GM21717 (cell line): ENCODE measurements around the gene KDM6B.
A peak's percentile ranks its signal among the peaks of the same experiment; 100 is the strongest.

Source experiments
- ATAC-seq: cut with Tn5 transposase; IDR thresholded peaks from one replicate; pipeline ENCODE4 v1.9.1; 2021; ENCODE audit warnings: mild to moderate bottlenecking, moderate library complexity; ENCODE audit not compliant: unreplicated experiment

Gene KDM6B

GRCh38 chr17:7822126-7822525 is 11.9 kb upstream of the KDM6B start:
- ATAC-seq, result no peak

DNA sequence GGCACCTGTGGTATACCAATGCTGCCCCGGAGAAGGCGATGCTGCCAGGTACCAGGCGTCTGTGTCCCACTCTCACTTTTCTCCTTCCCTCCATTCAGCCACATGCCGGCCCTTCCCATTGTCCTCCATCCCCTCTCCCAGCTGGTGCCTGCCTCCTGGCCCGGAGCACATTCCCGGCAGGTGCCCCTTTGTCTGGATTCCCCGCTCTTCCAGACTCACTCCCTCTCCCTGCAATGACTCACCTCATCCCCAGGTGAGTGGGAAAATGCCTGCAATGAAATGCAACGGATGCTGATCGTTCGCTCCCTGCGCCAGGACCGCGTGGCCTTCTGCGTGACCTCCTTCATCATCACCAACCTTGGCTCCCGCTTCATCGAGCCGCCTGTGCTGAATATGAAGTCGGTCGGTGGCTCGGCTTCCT is 10.4 kb upstream of the KDM6B start:
- no peak for ATAC-seq

- ATAC-seq, result no peak
These were observed 9.7 kb upstream of the KDM6B start for GRCh38 chr17:7824021-7824924.

GRCh38 chr17:7825206-7825990 is 8.6 kb upstream of the KDM6B start:
- no peak for ATAC-seq

GRCh38 chr17:7830616-7831015 is 3.4 kb upstream of the KDM6B start:
- ATAC-seq, result no peak

GRCh38 chr17:7831233-7831632 is 2.8 kb upstream of the KDM6B start:
- ATAC-seq, result no peak

DNA sequence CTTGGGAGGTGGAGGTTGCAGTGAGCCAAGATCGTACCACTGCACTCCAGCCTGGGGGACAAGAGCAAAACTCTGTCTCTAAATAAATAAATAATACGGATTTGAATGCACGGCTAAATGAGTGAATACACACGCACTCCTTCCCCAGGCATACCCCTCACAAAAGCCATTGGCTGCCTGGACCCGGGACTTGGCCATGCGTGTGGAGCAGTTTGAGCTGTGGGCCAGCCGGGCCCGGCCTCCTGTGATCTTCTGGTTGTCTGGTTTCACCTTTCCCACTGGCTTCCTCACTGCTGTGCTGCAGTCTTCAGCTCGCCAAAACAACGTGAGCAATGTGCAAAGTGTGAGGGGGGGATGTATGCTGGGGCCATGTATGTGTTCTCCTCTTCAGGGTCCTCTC is 1.6 kb upstream of the KDM6B start:
- no peak for ATAC-seq

DNA sequence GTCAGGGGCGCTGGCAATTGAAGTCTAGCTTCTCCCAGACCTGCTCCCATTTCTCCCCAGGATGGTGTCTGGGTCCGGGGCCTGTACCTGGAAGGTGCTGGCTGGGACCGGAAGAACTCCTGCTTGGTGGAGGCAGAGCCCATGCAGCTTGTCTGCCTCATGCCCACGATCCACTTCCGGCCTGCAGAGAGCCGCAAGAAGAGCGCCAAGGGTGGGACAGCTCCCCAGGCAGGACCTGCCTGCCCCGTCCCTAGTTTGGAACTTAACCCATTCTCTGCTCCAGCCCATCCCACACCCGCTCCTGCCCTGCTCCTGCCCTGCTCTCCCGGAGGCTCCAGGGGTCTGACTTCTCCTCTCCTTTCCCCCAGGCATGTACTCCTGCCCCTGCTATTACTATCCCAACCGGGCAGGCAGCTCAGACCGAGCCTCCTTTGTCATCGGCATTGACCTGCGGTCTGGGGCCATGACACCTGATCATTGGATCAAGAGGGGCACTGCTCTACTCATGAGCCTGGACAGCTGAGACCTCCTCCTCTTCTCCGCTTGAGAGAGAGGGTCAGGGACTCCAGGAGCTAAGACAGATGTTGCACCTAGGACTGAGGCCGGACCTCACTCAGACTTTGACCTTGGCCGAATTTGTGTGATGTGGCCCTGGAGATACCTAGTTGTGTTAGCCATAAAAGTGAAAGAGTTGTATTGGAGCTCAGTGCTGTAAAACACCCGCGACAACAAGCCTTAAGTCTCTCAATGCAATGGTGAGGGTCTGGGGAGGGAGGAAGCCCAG is 814 bp upstream of the KDM6B start:
- no peak for ATAC-seq

GRCh38 chr17:7834542-7834956 is 532 bp downstream of the KDM6B start:
- ATAC-seq, result peak; percentile 7

- ATAC-seq, result peak; percentile 25
These were observed 1.2 kb downstream of the KDM6B start for GRCh38 chr17:7834957-7835813.

DNA sequence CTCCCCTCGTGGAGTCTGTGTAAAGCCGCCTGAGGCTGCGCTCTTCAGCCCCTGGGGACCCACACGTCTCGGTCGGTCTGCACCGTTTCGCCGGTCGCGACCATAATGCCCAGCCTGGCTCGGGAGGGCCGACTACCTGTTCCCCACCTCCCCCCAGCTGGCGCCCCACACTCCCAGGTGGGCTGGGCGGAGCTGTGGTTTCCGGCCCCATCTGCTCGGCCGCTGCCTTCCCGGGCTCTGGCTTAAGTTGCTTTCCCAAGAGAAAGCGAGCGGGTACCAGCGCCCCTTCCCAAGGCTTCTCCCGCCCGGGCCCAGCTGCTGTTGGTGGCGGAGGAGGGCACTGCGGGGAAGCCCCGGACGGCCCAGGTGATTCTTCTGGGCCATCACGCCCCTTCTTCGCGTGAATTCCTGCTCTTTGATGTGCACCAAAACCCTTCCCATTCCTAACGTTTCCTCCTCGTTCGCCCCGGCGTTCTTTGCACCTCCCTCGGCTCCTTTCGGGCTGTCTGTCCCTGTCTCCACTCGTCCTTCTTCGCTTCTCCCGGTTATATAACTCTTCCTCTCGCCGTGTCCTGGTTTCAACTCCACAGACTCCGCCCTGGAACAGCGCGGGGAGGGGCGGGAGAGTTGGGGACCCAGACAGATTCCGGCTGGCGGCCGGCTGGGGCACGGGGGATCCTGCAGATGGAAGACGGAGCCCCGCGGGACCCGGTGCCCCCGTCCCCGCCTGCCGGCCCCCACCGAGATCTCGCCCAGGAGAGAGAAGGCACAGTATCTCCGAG is 2.0 kb downstream of the KDM6B start:
- ATAC-seq, result no peak

GRCh38 chr17:7836596-7837407 is 2.8 kb downstream of the KDM6B start:
- ATAC-seq, result no peak

GRCh38 chr17:7837408-7838088 is 3.5 kb downstream of the KDM6B start:
- no peak for ATAC-seq

GRCh38 chr17:7838090-7839075 is 4.4 kb downstream of the KDM6B start:
- ATAC-seq, result no peak

GRCh38 chr17:7839190-7839875 is 5.3 kb downstream of the KDM6B start:
- ATAC-seq, result no peak

DNA sequence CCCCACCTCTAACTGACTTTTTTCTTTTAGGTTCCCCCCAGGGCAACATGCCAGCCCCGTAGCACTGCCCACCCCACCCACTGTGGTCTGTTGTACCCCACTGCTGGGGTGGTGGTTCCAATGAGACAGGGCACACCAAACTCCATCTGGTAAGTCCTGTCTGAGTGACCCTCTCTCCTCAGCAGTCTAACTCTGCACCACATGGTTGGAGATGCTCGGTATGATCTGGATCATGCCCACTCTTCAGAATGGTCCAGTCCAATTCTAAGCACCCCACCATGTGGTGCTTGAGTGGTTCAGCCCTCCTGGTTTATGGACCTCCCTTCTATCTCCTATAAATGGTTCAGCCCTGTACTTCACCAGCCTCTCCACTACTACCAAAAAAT is 5.9 kb downstream of the KDM6B start:
- ATAC-seq, result no peak
